Hippocampal formation (tissue), 2 donors: ENCODE data around the gene EGLN2.
"Not testable (repeated sequence)": the region's sequence is repeated elsewhere in the genome, so short reads cannot be mapped to it uniquely, and the experiment has no call there.

Experiments
- DNase-seq, 2 donors: peaks; one replicate each; lab custom pipeline; 2025; lab: John Stamatoyannopoulos, UW

The EGLN2 gene

DNA sequence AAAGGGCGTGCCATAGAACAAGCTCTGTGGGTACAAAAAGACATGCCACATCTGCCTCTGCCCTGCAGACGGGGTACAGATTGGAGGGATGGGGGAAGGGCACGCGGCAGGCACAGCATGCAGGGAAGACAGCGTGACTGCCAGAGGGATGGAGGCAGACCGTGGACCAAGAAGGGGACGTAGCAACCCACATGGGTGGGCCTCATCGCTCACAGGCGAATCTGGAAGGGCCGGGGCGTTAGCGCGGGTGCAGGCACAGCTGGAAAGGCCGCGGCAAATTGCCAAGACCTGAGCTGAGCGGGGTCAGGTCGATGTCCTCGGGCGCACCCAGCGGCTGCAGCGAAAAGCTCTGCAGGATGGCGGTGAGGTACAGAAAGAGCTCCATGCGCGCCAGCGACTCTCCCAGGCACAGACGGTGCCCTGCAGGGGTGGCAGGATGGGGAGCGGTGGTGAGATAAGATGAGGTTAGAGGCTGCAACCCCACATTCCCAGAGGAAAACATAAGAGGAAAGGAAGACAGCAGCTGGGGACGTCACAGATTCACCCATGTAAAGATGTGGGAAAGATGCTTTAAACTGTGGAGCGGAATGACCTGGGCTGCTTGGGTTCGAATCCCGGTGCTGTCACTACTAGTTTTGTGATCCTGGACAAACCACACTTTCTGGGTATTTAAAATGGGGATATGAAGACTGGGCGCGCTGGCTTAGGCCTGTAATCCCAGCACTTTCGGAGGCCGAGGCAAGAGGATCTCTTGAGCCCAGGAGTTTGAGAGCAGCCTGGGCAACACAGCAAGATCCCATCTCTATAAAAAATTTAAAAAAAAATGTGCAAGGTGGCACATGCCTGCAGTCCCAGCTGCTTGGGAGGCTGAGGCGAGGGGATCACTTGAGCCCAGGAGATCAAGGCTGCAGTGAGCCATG lies 19.7 kb downstream of the EGLN2 start:
- DNase-seq: peak in 1 of 2 donors; percentile 53

DNA sequence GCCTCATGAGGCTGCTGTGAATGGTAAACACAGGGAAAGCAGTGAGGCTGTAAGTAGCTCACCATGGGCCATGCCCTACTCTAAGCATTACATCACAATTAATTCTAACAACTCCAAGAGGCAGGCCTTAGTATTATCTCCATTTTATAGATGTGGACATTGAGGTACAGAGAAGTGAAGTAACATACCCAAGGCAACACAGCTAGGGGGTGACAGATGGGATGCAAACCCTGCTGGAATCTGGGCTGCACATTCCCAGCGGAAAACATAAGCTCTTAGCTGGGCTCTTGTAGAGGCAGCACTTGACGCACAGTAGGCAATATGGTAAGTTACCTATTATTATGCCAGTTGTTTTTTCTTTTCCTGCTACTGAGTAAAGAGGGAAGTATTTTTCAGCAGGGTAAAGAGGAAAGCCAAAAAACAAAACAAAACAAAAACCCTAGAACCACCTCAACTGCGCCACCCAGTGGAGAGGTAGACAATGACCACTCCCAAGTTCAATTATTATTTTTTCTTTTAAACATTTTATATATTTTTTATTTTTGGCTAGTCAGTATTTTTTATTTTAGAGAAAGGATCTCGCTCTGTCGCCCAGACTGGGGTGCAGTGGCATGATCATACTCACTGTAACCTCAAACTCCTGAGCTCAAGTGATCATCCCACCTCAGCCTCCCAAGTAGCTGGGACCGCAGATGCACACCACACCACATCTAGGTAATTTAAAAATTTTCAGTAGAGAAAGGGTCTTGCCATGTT lies 20.7 kb downstream of the EGLN2 start:
- peak; percentile 20 to 46 for DNase-seq

GRCh38 chr19:40822161-40822560 lies 23.2 kb downstream of the EGLN2 start:
- DNase-seq: no peak

- not testable (repeated sequence) for DNase-seq
Observed at GRCh38 chr19:40822704-40823553, 23.9 kb downstream of the EGLN2 start.

DNA sequence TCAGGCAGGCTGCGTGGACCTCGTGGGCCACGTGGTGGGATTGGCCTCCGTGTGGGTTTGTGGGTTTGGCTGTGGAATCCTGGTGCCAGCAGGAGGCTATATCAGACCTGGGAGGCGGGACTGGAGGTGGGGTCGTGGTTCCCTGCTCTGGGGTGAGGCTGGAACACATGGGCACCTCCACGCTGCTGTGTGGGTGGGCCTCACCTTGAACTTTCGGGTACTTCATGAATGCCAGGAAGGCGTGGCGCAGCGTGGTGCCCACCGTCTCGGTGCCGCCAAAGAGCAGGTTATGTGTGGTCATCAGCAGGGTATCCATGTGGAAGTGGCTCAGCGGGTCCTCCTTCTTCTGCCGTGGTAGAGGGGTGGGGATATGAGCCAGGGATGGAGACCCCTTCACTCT lies 25.9 kb downstream of the EGLN2 start:
- not testable (repeated sequence) for DNase-seq

- not testable (repeated sequence) for DNase-seq
Observed at GRCh38 chr19:40825460-40826095, 26.6 kb downstream of the EGLN2 start.

DNA sequence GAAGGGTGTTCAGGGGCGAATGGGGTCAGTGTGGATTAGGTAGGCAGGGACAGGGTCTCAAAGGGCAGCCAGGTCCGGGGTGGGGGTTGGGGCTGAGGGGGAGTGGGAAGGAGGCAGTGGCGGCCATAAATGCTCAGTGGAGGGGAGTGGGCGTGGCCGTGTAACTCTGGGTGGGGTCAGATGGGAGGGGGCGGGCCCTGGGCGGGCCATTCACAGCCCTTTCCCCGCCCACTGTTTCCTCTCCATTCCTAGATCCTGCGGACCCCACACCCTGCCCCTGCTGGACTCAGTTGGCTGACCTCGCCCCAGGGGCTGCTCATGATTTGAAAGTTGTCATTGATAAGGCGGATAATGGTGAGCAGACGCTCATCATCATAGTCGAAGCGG lies 27.3 kb downstream of the EGLN2 start:
- DNase-seq: not testable (repeated sequence)

DNA sequence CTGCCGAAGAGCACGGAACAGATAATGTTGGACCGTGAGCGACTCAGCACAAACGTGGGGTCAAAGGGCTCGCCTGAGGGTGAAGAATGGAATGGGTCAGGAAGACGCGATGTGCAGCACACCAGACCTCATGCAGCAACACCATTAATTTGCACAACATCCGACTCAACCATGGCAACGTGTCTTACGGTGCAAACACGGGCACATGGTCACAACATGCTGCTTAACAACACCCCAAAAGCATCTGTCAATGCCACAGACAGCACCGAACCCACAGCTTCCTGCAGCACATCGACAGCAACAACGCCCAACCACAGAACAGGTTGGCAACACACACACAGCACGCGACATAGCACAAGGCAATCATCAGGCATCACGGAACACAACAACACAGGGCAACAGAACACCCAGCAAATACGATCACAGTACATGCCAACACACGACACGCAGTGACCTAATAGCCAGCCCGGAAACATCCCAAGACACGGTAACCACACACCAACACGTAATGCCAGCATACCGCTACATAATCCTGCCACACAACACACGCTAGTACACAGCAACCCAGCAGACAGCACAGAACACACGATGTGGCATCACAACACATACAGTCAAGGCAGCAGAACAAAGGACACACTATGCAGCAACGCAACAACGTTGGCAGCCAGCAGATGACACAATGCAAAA lies 27.9 kb downstream of the EGLN2 start:
- DNase-seq: not testable (repeated sequence)

DNA sequence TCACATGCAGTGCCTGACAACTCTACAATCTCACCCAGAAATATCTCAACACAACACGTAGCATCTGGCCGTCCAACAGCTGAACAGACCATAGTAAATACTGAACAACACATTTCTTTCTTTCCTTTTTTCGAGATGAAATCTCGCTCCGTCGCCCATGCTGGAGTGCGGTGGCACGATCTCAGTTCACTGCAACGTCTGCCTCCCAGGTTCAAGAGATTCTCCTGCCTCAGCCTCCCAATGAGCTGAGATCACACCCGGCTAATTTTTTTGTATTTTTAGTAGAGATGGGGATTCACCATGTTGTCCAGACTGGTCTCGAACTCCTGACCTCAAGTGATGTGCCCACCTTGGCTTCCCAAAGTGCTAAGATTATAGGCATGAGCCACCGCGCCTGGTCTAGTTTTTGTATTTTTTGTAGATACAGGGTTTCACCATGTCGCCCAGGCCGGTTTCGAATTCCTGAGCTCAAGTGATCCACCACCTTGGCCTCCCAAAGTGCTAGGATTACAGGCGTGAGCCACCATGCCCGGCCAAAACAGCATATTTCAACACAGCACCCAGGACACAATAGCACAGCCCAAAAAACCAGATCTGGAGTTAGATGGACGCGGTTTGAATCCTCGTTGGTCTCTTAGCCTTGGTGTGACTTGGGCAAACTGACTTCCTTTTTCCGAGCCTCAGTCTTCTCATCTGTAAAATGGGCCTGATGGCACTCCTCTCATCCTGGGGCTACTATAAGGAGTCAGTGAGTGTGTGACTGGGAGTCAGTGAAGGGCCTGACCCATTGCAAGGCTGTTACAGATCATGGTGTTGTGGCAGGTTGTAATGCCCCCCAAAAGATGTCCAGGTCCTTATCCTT lies 28.6 kb downstream of the EGLN2 start:
- DNase-seq: no peak

GRCh38 chr19:40829205-40829604 lies 30.2 kb downstream of the EGLN2 start:
- no peak for DNase-seq

GRCh38 chr19:40830741-40831140 lies 31.8 kb downstream of the EGLN2 start:
- DNase-seq: not testable (repeated sequence)

- no peak for DNase-seq
Observed at GRCh38 chr19:40831502-40832430, 32.8 kb downstream of the EGLN2 start.

DNA sequence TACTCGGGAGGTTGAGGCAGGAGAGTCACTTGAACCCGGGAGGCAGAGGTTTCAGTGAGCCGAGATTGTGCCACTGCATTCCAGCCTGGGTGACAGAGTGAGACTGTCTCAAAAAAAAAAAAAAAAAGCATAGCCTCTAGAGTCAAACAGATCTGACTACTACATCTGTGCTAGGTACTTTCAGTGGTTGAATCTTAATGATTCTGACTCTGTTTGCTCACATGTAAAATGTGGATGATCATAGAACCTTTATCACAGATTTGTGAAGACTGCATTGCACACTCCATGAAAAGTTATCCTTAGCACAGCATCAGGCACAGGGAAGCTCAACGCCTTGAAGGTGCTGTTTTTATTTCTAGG lies 33.4 kb downstream of the EGLN2 start:
- not testable (repeated sequence) for DNase-seq

- not testable (repeated sequence) for DNase-seq
Observed at GRCh38 chr19:40833728-40834533, 34.9 kb downstream of the EGLN2 start.

- DNase-seq: no peak
Observed at GRCh38 chr19:40836754-40837429, 37.9 kb downstream of the EGLN2 start.

GRCh38 chr19:40838477-40838876 lies 39.5 kb downstream of the EGLN2 start:
- DNase-seq: not testable (repeated sequence)

- DNase-seq: not testable (repeated sequence)
Observed at GRCh38 chr19:40842012-40842411, 43.0 kb downstream of the EGLN2 start.
